CD4-positive, CD25-positive, alpha-beta regulatory T cell (primary cell): ENCODE results near the gene FOSL1. TPM values are rescaled to one million over a fixed set of nuclear protein-coding genes. Genes with fewer than 3 reads are reported as not detected.
"Not testable (repeated sequence)": the region's sequence is repeated elsewhere in the genome, so short reads cannot be mapped to it uniquely, and the experiment has no call there.

ENCODE experiments used
- ATAC-seq, 2 donors: fragments of 150-1000 bp; cut with Tn5 transposase; one replicate each; pipeline ENCODE4 v1.10.0; 2021; ENCODE audit warnings: low read depth in 2 of 2, moderate number of reproducible peaks in 2 of 2, moderate library complexity in 1 of 2
- DNase-seq, 3 donors: peaks; one replicate each; pipeline versions ENCODE4 v3.0.0 to v3.0.0-alpha.2; 2012 to 2022; ENCODE audit warnings: mixed read lengths in 1 of 3
- H3K27ac ChIP-seq: one replicate; pipeline ENCODE4 v1.7.0; 2013; ENCODE audit warnings: mild to moderate bottlenecking, low read length; ENCODE audit not compliant: insufficient read depth, poor library complexity, severe bottlenecking
- H3K27me3 ChIP-seq: one replicate; pipeline ENCODE4 v1.7.0; 2013; ENCODE audit warnings: low read length; ENCODE audit not compliant: control insufficient read depth, insufficient read depth
- H3K36me3 ChIP-seq: one replicate; pipeline ENCODE4 v1.7.0; 2013; ENCODE audit warnings: mild to moderate bottlenecking, low read length, moderate library complexity; ENCODE audit not compliant: control insufficient read depth, insufficient read depth
- H3K4me1 ChIP-seq: 2 replicates; pipeline ENCODE4 v1.7.0; 2013; ENCODE audit warnings: mild to moderate bottlenecking, low read length; ENCODE audit not compliant: insufficient read depth, control insufficient read depth, poor library complexity, severe bottlenecking
- H3K4me3 ChIP-seq: one replicate; pipeline ENCODE4 v1.7.0; 2013; ENCODE audit warnings: low read depth, mild to moderate bottlenecking, low read length, moderate library complexity
- H3K9me3 ChIP-seq, 2 experiments: 1 replicate in 1 of 2; 2 replicates in 1 of 2; pipeline ENCODE4 v1.7.0; 2013; ENCODE audit warnings: low read length in 2 of 2, mild to moderate bottlenecking in 1 of 2, moderate library complexity in 1 of 2; ENCODE audit not compliant: control insufficient read depth in 2 of 2
- H3K27ac Mint-ChIP-seq, 3 donors: one replicate each; pipeline ENCODE4 v1.8.0; 2020 to 2022; ENCODE audit warnings: mild to moderate bottlenecking in 3 of 3, mixed read lengths in 3 of 3, moderate library complexity in 2 of 3
- H3K27me3 Mint-ChIP-seq: one replicate; pipeline ENCODE4 v1.8.0; 2022; ENCODE audit warnings: mild to moderate bottlenecking, mixed read lengths
- H3K36me3 Mint-ChIP-seq: one replicate; pipeline ENCODE4 v1.8.0; 2020; ENCODE audit warnings: mixed read lengths
- H3K4me1 Mint-ChIP-seq, 4 donors: one replicate each; pipeline ENCODE4 v1.8.0; 2020 to 2022; ENCODE audit warnings: mixed read lengths in 4 of 4, mild to moderate bottlenecking in 1 of 4
- H3K4me3 Mint-ChIP-seq, 4 donors: one replicate each; pipeline ENCODE4 v1.8.0; 2020 to 2022; ENCODE audit warnings: mild to moderate bottlenecking in 4 of 4, mixed read lengths in 4 of 4, moderate library complexity in 3 of 4
- H3K9me3 Mint-ChIP-seq, 7 donors: one replicate each; pipeline ENCODE4 v1.8.0; 2020 to 2022; ENCODE audit warnings: mixed read lengths in 7 of 7, mild to moderate bottlenecking in 3 of 7, moderate library complexity in 2 of 7
- polyA plus RNA-seq, 4 donors: library from polyadenylated mRNA; unstranded; fragments of 300-500 nt; fragmentation: Illumina TruSeq; gene quantifications; one replicate each; pipeline ENCODE4 v1.2.3, GENCODE V29; 2021
- total RNA-seq: library from RNA; stranded (reverse); gene quantifications from one replicate; pipeline ENCODE4 v1.2.3, GENCODE V29; 2022

Gene FOSL1
- total and polyA plus RNA-seq, 5 donors from 2014 or later = 2.7 TPM; not detected in 4

DNA sequence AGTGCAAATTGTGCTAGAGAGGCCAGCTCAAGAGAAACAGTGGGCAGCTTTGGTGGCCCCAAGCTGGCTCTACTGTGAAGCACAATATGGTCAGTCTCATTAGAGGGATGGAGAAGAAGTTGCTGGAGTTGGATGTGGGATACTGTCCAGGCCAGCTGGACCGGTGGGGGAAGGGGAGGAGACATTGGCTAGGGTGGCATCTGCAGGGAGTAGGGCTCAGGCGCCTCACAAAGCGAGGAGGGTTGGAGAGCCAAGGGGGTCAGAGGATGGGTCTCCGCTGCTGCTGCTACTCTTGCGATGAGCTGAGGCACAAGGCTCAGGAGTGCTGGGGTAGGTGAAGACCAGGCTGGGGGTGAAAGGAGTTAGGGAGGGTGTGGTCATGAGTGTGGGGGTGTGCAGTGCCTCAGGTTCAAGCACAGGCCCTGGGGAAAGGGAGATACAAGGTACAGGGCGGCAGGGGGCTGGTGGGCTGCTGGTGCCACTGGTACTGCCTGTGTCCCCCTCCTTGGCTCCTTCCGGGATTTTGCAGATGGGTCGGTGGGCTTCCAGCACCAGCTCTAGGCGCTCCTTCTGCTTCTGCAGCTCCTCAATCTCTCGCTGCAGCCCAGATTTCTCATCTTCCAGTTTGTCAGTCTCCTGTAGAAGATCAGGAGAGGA lies 7.4 kb downstream of the FOSL1 start:
- peak overlapping the region; percentile 52 to 93 (median 90) for H3K27ac Mint-ChIP-seq
- peak overlapping the region; percentile 82 to 96 (median 90) for H3K4me3 Mint-ChIP-seq
- peak overlapping the region; percentile 19 for H3K4me3 ChIP-seq
- H3K27ac ChIP-seq = peak overlapping the region; percentile 97
- peaks cover 13 to 59% (median 40%) of the 10 kb centered on the region in 4 donors for H3K4me1 Mint-ChIP-seq
- H3K9me3 Mint-ChIP-seq = no peaks in the 10 kb centered on the region
- H3K9me3 ChIP-seq = no peaks in the 10 kb centered on the region
- DNase-seq (no peak), ATAC-seq (no peak)
- no peaks in the 10 kb centered on the region for H3K36me3 Mint-ChIP-seq
- no peaks in the 10 kb centered on the region for H3K36me3 ChIP-seq
- no peaks in the 10 kb centered on the region for H3K27me3 ChIP-seq
- H3K4me1 ChIP-seq = peaks cover 61% of the 10 kb centered on the region
- H3K27me3 Mint-ChIP-seq = peaks cover 11% of the 10 kb centered on the region

DNA sequence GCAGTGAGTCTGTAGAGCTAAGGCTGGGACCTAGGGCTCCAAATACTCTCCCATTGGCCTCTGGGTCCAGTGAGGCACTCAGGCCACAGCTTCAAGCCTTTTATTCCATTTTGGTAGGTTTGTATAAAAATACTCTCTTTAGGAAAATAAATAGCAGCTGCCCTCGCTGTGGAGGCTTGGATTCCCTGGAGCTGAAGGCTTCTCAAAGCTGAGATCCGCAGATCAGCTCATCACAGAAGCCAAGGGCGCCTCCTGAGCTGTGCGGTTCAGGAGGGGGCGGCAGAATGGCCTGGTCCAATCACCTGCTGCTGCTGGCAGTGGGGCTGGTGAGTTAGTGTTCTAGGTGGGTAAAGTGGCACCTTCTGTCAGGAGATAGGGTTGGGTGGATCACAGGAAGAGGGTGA lies 8.0 kb downstream of the FOSL1 start:
- not testable (repeated sequence) for ATAC-seq, H3K9me3 Mint-ChIP-seq, DNase-seq, H3K27me3 ChIP-seq, H3K36me3 ChIP-seq, H3K27me3 Mint-ChIP-seq, H3K36me3 Mint-ChIP-seq, H3K9me3 ChIP-seq
- Mint-ChIP-seq H3K4me3 (peak overlapping the region; percentile 82 to 96 (median 90)), H3K4me1 (peaks cover 13 to 62% (median 43%) of the 10 kb centered on the region in 4 donors), H3K27ac (peak overlapping the region; percentile 6 to 93 (median 90))
- H3K4me1 ChIP-seq = peaks cover 64% of the 10 kb centered on the region
- peak overlapping the region; percentile 97 for H3K27ac ChIP-seq
- H3K4me3 ChIP-seq = peak overlapping the region; percentile 42

DNA sequence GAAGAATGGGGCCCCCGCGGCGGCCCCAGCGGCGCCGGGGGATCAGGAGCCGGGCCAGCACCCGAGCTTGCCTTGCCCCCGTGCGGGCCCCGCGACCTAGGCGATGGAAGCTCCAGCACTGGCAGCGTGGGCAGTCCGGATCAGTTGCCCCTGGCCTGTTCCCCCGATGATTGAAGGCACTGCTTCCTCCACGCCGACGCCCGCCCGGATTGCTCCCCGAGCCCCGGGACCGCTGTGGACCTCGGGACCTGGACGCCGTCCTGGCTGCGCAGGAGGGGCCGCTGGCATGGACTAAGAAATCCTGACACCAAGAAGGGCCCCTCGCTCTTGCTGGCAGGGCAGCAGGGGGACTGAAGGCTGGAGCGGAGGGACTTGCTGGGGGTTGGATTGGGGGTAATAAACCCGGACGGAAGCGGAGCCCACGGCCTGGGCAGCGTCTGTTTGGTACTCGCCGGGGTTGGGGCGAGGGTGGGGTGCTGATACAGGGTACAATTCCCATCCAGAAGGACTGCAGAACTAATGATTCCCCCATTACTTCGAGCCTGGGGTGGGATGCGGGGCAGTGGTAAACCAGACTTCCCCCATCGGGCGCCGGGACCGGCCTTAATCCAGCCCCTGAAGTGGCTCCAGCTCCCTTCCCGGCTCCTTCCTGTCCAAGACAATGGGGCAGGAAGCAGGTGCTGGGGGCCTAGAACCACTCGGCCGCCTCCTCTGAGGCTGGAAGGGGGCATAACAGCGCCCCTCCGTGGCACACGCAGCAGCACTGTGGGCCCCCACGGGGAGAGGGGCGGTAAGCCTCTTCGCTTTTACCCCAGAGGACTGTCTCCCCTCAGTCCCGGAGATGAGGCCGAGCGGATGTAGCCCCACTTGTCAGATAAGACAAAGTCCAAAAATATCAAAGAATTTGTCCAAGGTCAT lies 8.7 kb downstream of the FOSL1 start:
- Histone ChIP-seq H3K4me3 (peak overlapping the region; percentile 42), H3K9me3 (no peaks in the 10 kb centered on the region), H3K27ac (peak overlapping the region; percentile 97), H3K36me3 (no peaks in the 10 kb centered on the region), H3K4me1 (peaks cover 64% of the 10 kb centered on the region), H3K27me3 (no peaks in the 10 kb centered on the region)
- no peaks in the 10 kb centered on the region for H3K9me3 Mint-ChIP-seq
- peaks cover 4% of the 10 kb centered on the region for H3K36me3 Mint-ChIP-seq
- DNase-seq (peak in 1 of 3 donors; percentile 34), ATAC-seq (no peak)
- H3K4me1 Mint-ChIP-seq = peaks cover 13 to 68% (median 47%) of the 10 kb centered on the region in 4 donors
- H3K27ac Mint-ChIP-seq = peak overlapping the region; percentile 48 to 93 (median 90)
- peak overlapping the region; percentile 82 to 96 (median 90) for H3K4me3 Mint-ChIP-seq
- H3K27me3 Mint-ChIP-seq = peaks cover 6% of the 10 kb centered on the region

DNA sequence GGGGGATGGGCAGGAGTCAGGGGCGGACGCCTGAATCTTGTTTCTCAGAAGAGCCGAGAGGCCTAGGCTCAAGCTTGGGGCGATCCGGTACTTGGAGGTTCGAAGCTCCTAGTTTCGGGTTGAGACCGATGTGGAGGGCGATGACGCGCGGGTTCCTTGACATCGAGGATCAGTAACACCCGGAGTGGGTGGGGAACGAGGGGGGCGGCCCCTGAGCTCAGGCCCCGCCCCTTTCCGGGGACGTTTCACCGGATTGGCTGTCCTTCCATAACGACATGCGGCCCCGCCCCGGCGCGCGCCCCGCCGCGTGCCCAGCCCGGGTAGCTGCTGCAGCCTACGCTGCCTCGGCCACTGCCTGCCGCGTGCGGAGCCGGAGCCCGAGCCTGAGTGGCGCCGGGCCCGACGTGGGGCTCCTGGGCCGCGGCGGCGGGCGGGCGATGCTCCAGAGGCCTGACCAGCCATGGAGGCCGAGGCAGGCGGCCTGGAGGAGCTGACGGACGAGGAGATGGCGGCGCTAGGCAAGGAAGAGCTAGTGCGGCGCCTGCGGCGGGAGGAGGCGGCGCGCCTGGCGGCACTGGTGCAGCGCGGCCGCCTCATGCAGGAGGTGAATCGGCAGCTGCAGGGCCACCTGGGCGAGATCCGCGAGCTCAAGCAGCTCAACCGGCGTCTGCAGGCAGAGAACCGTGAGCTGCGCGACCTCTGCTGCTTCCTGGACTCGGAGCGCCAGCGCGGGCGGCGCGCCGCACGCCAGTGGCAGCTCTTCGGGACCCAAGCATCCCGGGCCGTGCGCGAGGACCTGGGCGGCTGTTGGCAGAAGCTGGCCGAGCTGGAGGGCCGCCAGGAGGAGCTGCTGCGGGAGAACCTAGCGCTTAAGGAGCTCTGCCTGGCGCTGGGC lies 9.6 kb downstream of the FOSL1 start, which contains the start of gene CCDC85B:
TSS of gene CCDC85B (plus strand) at position 350 of the 895 bp plus-strand sequence. CDS start at position 461, 111 bp downstream.
- Histone ChIP-seq H3K27me3 (no peaks in the 10 kb centered on the region), H3K9me3 (no peaks in the 10 kb centered on the region), H3K27ac (peak within 1 kb of the TSS; percentile 97), H3K4me3 (peak within 1 kb of the TSS; percentile 88), H3K4me1 (peaks cover 64% of the 10 kb centered on the region), H3K36me3 (peaks cover 1% of the 10 kb centered on the region)
- ATAC-seq = peak; percentile 65 to 79
- no peaks in the 10 kb centered on the region for H3K9me3 Mint-ChIP-seq
- H3K27ac Mint-ChIP-seq = peak within 1 kb of the TSS; percentile 98 to 100 (median 99)
- DNase-seq = peak; percentile 98
- H3K4me3 Mint-ChIP-seq = peak within 1 kb of the TSS; percentile 87 to 96 (median 90)
- H3K4me1 Mint-ChIP-seq = peaks cover 13 to 71% (median 47%) of the 10 kb centered on the region in 4 donors
- H3K36me3 Mint-ChIP-seq = peaks cover 4% of the 10 kb centered on the region
- peaks cover 6% of the 10 kb centered on the region for H3K27me3 Mint-ChIP-seq

DNA sequence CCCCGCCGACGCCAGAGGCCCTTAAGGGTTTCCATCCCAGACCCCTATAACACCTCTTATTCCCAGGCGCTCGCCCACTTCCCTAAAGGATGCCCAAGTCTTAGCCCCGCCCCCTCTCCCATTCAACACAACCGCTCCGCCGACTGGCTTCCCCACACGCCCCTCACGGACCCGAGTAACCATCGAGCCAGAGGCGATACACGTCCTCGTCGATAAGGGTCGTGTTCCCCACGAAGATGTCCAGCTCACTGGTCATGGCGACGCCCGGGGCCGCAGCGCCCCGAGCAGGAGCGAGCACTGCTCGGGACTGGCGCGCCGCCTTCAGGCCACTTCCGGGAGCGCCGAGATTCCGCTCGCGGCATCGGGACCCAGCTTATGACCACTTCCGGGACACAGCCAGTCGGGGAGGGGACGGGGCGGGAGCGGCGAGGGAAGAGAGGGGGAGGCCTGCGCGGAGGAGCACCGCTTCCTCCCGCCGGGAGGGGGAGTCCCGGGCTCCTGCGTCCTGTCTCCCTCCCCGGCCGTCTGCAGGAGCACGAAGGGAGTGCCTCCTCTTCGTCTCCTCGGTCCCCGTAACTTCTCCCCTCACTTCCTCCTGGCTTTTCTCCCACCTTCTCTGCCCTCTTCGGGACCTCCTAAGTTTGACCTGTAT lies 11.9 kb downstream of the FOSL1 start, which contains the start of gene FIBP:
TSS of gene FIBP (minus strand) at position 309 of the 652 bp plus-strand sequence. CDS start at position 256, 53 bp downstream.
- peaks cover 13% of the 10 kb centered on the region for H3K36me3 Mint-ChIP-seq
- Histone ChIP-seq H3K27me3 (no peaks in the 10 kb centered on the region), H3K4me1 (peaks cover 61% of the 10 kb centered on the region), H3K27ac (peak within 1 kb of the TSS; percentile 97), H3K36me3 (peaks cover 16% of the 10 kb centered on the region), H3K9me3 (no peaks in the 10 kb centered on the region), H3K4me3 (peak within 1 kb of the TSS; percentile 88)
- DNase-seq = peak; percentile 90 to 97 (median 95)
- no peaks in the 10 kb centered on the region for H3K9me3 Mint-ChIP-seq
- peaks cover 13 to 78% (median 53%) of the 10 kb centered on the region in 4 donors for H3K4me1 Mint-ChIP-seq
- peaks cover 6% of the 10 kb centered on the region for H3K27me3 Mint-ChIP-seq
- H3K4me3 Mint-ChIP-seq = peak within 1 kb of the TSS; percentile 87 to 94 (median 89)
- peak within 1 kb of the TSS; percentile 97 to 100 (median 99) for H3K27ac Mint-ChIP-seq
- peak; percentile 65 to 68 for ATAC-seq

DNA sequence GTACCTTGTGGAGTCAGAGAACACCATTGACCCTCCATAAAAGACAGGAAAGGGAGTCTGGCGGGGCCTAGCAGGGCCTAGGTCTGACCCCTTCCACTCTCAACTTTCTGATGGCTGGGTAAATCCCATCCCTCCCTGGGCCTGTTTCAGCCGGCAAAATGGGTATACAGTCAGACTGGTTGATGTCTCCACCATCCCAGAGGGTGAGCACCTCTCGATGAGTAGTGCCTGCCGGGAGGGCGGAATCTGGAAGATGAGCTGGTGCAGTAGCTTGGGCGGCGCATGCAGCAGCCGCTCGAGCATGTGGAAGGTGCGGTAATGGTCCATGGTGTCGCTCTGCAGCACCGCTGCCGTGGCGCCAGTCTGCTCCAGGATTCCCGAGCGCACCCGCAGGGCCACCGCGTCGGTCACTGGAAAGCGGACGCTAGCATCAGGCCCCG lies 12.4 kb downstream of the FOSL1 start:
- Histone ChIP-seq H3K27ac (peak overlapping the region; percentile 97), H3K4me3 (peak overlapping the region; percentile 69), H3K36me3 (peaks cover 19% of the 10 kb centered on the region), H3K4me1 (peaks cover 56% of the 10 kb centered on the region), H3K27me3 (no peaks in the 10 kb centered on the region), H3K9me3 (no peaks in the 10 kb centered on the region)
- no peak for DNase-seq
- H3K4me1 Mint-ChIP-seq = peaks cover 13 to 73% (median 49%) of the 10 kb centered on the region in 4 donors
- ATAC-seq = no peak
- peaks cover 6% of the 10 kb centered on the region for H3K27me3 Mint-ChIP-seq
- peak overlapping the region; percentile 87 to 94 (median 89) for H3K4me3 Mint-ChIP-seq
- H3K9me3 Mint-ChIP-seq = no peaks in the 10 kb centered on the region
- peak overlapping the region; percentile 97 to 100 (median 99) for H3K27ac Mint-ChIP-seq
- H3K36me3 Mint-ChIP-seq = peaks cover 13% of the 10 kb centered on the region
